PC-3 (cell line): ENCODE results near the gene MPC2. TPM values are rescaled to one million over a fixed set of nuclear protein-coding genes. Genes with fewer than 3 reads are reported as not detected.
A peak's percentile ranks its signal among the peaks of the same experiment; 100 is the strongest.

Experiments
- ATAC-seq: fragments of 200-7000 bp; cut with Tn5 transposase; 2 replicates; pipeline ENCODE4 v1.9.1; 2020; ENCODE audit warnings: mild to moderate bottlenecking, moderate library complexity
- BruUV-seq: library from RNA; stranded (reverse); fragments of 400-500 nt; replicated peaks from 2 replicates; lab custom pipeline; 2021; lab: Mats Ljungman, UMichigan
- CTCF ChIA-PET: fragments of 300-600 bp; sonication (Branson Sonifier 250); formaldehyde crosslinking; loops from one replicate; lab custom pipeline; 2022; ENCODE audit warnings: antibody characterized with exemption; lab: Charles Lee
- POLR2A ChIA-PET: fragments of 300-600 bp; sonication (Branson Sonifier 250); formaldehyde crosslinking; loops from one replicate; lab custom pipeline; 2022; ENCODE audit warnings: antibody characterized with exemption; ENCODE audit not compliant: unreplicated experiment; lab: Charles Lee
- DNase-seq: peaks from one replicate; pipeline ENCODE4 v3.0.0-alpha.2; 2015
- H2AFZ ChIP-seq: fragments of 300-600 bp; sonication (generic); 2 replicates; pipeline ENCODE4 v1.6.0; 2016; ENCODE audit warnings: antibody characterized with exemption, low read length
- H3F3A ChIP-seq: fragments of 300-600 bp; sonication (generic); one replicate; pipeline ENCODE4 v1.6.0; 2017; ENCODE audit warnings: antibody characterized with exemption, low read length, control low read depth, mild to moderate bottlenecking; ENCODE audit not compliant: unreplicated experiment
- H3K27ac ChIP-seq: fragments of 300-600 bp; sonication (generic); 2 replicates; pipeline ENCODE4 v1.5.1; 2016; ENCODE audit warnings: mild to moderate bottlenecking, low read length
- H3K27me3 ChIP-seq: fragments of 300-600 bp; sonication (generic); 2 replicates; pipeline ENCODE4 v1.6.1; 2016; ENCODE audit warnings: low read length, mixed read lengths
- H3K36me3 ChIP-seq: fragments of 300-600 bp; sonication (generic); 2 replicates; pipeline ENCODE4 v1.6.1; 2016; ENCODE audit warnings: low read depth, mixed run types, low read length, mixed read lengths
- H3K4me1 ChIP-seq: fragments of 300-600 bp; sonication (generic); 2 replicates; pipeline ENCODE4 v1.5.1; 2016; ENCODE audit warnings: low read length; ENCODE audit not compliant: insufficient read depth
- H3K4me2 ChIP-seq: fragments of 300-600 bp; sonication (generic); 2 replicates; pipeline ENCODE4 v1.6.0; 2016; ENCODE audit warnings: low read length
- H3K4me3 ChIP-seq: fragments of 300-600 bp; sonication (generic); 2 replicates; pipeline ENCODE4 v1.5.1; 2016; ENCODE audit warnings: mild to moderate bottlenecking, low read length, mixed read lengths
- H3K79me2 ChIP-seq: fragments of 300-600 bp; sonication (generic); 2 replicates; pipeline ENCODE4 v1.6.1; 2017; ENCODE audit warnings: low read length, mixed read lengths
- H3K9ac ChIP-seq: fragments of 300-600 bp; sonication (generic); 2 replicates; pipeline ENCODE4 v1.6.0; 2016; ENCODE audit warnings: mild to moderate bottlenecking, low read length
- H3K9me2 ChIP-seq: fragments of 300-600 bp; sonication (generic); replicated peaks from 2 replicates; pipeline ENCODE4 v1.6.1; 2016; ENCODE audit warnings: mixed run types, low read length, mixed read lengths
- H3K9me3 ChIP-seq: fragments of 300-600 bp; sonication (generic); 2 replicates; pipeline ENCODE4 v1.6.1; 2016; ENCODE audit warnings: low read length, mixed read lengths
- H4K20me1 ChIP-seq: fragments of 300-600 bp; sonication (generic); 2 replicates; pipeline ENCODE4 v1.6.1; 2016; ENCODE audit warnings: low read length, mixed read lengths
- CTCF ChIP-seq: fragments of 300-600 bp; sonication (generic); conservative IDR thresholded peaks from 2 replicates; pipeline ENCODE4 v1.5.1; 2017; ENCODE audit warnings: antibody characterized with exemption, low read depth, mild to moderate bottlenecking, low read length
- EZH2 ChIP-seq: fragments of 300-600 bp; sonication (generic); IDR thresholded peaks from one replicate; pipeline ENCODE4 v1.6.1; 2017; ENCODE audit warnings: antibody characterized with exemption, mild to moderate bottlenecking, low read length; ENCODE audit not compliant: unreplicated experiment
- EZH2phosphoT487 ChIP-seq: fragments of 300-600 bp; sonication (generic); IDR thresholded peaks from 2 replicates; pipeline ENCODE4 v1.6.1; 2018; ENCODE audit warnings: mild to moderate bottlenecking, antibody characterized with exemption, low read length, borderline replicate concordance
- intact Hi-C: fragments of 100-400 bp; cut with micrococcal nuclease; formaldehyde crosslinking; loops from 2 replicates; pipeline ENCODE4 v1.9.0; 2023
- total RNA-seq: library from RNA; depleted of rRNA; stranded (reverse); fragments of >200 nt; gene quantifications from 2 replicates; pipeline ENCODE4 v1.2.3, GENCODE V29; 2014

Gene MPC2
- total RNA-seq, 1 experiment from 2014 or later, result 60.8 TPM

DNA sequence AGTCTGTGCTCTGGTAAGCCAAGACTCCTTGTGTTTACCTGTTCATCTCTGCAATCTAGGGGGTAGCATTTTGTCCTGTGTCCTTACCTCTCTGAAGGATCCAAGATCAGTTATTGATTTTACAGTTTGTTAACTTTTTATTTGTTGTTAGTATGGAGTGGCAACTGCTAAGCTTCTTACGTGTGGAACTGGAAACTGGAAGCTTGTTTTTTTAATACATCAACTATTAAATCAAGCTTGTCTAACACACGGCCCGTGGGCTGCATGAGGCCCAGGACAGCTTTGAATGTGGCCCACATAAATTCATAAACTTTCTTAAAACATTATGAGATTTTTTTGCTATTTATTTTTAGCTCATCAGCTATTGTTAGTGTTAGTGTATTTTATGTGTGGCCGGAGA, 29.2 kb upstream of the MPC2 start:
- POLR2A ChIA-PET, result no interaction called here
- no peaks in the 10 kb centered on the region for H3K9me3 ChIP-seq
- H3K4me1 ChIP-seq, result no peaks in the 10 kb centered on the region
- no peak overlapping the region for H3K27ac ChIP-seq
- TF ChIP-seq EZH2phosphoT487, result no peak
- no peak for TF ChIP-seq CTCF
- no peak for TF ChIP-seq EZH2
- peaks cover 19% of the 10 kb centered on the region for H3K79me2 ChIP-seq
- CTCF ChIA-PET, result no interaction called here
- H3K36me3 ChIP-seq, result no peaks in the 10 kb centered on the region; the same call in 1 of the 2 replicates
- no peak for ATAC-seq
- no peak for DNase-seq
- no peak overlapping the region for H3K4me2 ChIP-seq
- H3K4me3 ChIP-seq, result no peak overlapping the region
- H3K9me2 ChIP-seq, result no peaks in the 10 kb centered on the region
- H3F3A ChIP-seq, result no peaks in the 10 kb centered on the region
- H2AFZ ChIP-seq, result no peak overlapping the region
- no peak overlapping the region for H3K9ac ChIP-seq
- intact Hi-C loops, result no loop called here
- no peaks in the 10 kb centered on the region for H4K20me1 ChIP-seq
- no peaks in the 10 kb centered on the region for H3K27me3 ChIP-seq
- BruUV-seq, result no TSS peak

DNA sequence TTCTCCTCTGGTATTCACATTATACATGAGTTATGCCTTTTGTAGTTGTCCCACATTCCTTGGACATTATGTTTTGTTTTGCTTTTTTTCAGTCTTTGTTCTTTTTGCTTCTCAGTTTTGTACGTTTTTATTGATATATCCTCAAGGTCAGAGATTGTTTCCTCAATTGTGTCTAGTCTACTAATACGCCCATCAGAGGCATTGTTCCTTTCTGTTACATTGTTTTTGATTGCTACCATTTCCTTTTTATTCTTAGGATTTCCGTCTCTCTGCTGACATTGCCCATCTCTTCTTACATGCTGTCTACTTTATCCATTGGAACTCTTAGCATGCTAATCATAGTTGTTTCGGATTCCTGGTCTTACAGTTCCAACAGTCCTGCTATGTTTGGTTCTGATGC, 27.8 kb upstream of the MPC2 start:
- ChIA-PET CTCF (no interaction called here), POLR2A (no interaction called here)
- no peaks in the 10 kb centered on the region for H4K20me1 ChIP-seq
- BruUV-seq, result no TSS peak
- intact Hi-C loops, result no loop called here
- no peak overlapping the region for H3K9ac ChIP-seq
- H3K27ac ChIP-seq, result no peak overlapping the region
- H2AFZ ChIP-seq, result no peak overlapping the region
- TF ChIP-seq EZH2phosphoT487 (no peak), EZH2 (no peak), CTCF (no peak)
- H3K27me3 ChIP-seq, result no peaks in the 10 kb centered on the region
- no peaks in the 10 kb centered on the region for H3K9me2 ChIP-seq
- H3K4me1 ChIP-seq, result no peaks in the 10 kb centered on the region
- no peaks in the 10 kb centered on the region for H3F3A ChIP-seq
- no peaks in the 10 kb centered on the region for H3K9me3 ChIP-seq
- H3K4me2 ChIP-seq, result no peak overlapping the region
- H3K79me2 ChIP-seq, result peaks cover 28% of the 10 kb centered on the region
- H3K36me3 ChIP-seq, result no peaks in the 10 kb centered on the region; the same call in 1 of the 2 replicates
- ATAC-seq (no peak), DNase-seq (no peak)
- no peak overlapping the region for H3K4me3 ChIP-seq

DNA sequence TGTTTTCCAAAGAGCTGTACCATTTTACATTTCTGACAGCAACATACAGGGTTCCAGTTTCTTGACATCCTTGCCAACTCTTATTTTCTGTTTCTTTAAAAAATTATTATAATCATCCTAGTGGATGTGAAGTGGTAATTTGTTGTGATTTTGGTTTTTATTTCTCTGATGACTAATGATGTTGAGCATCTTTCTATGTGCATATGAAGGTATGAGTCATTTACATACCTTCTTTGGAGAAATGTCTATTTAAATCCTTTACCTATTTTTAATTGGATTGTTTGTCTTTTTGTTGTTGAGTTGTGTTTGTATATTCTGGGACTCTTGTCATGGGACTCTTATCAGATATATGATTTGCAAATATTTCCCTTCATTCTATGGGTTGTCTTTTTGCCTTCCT, 20.8 kb upstream of the MPC2 start:
- no peaks in the 10 kb centered on the region for H3K9me2 ChIP-seq
- no peak overlapping the region for H3K4me3 ChIP-seq
- peaks cover 26% of the 10 kb centered on the region for H3K79me2 ChIP-seq
- H3K27me3 ChIP-seq, result no peaks in the 10 kb centered on the region
- POLR2A ChIA-PET, result no interaction called here
- no TSS peak for BruUV-seq
- no peak overlapping the region for H3K9ac ChIP-seq
- intact Hi-C loops, result no loop called here
- H2AFZ ChIP-seq, result no peak overlapping the region
- H4K20me1 ChIP-seq, result 0 out of 2 replicates have a peak, but pooled peaks cover 3% of the 10 kb centered on the region
- TF ChIP-seq EZH2phosphoT487, result no peak
- no peak for TF ChIP-seq EZH2
- TF ChIP-seq CTCF, result no peak
- DNase-seq (peak; percentile 51), ATAC-seq (peak; percentile 79)
- H3K27ac ChIP-seq, result no peak overlapping the region
- peaks cover 4% of the 10 kb centered on the region; the same call in 1 of the 2 replicates for H3K36me3 ChIP-seq
- H3F3A ChIP-seq, result no peaks in the 10 kb centered on the region
- no peaks in the 10 kb centered on the region for H3K9me3 ChIP-seq
- H3K4me2 ChIP-seq, result no peak overlapping the region
- CTCF ChIA-PET, result no interaction called here
- peaks cover 12% of the 10 kb centered on the region for H3K4me1 ChIP-seq
